Astrocyte of the cerebellum (primary cell): ENCODE measurements around the gene CPM.

Experiments
- DNase-seq: peaks from one replicate; pipeline ENCODE4 v3.0.0-alpha.2; 2011; ENCODE audit warnings: low read depth
- H3K4me3 ChIP-seq: 2 replicates; pipeline ENCODE4 v1.5.1; 2011; ENCODE audit warnings: mild to moderate bottlenecking, low read depth, low read length, moderate library complexity
- CTCF ChIP-seq: IDR thresholded peaks from 2 replicates; pipeline ENCODE4 v1.5.1; 2012; ENCODE audit warnings: low read length, low read depth, moderate library complexity, mild to moderate bottlenecking; ENCODE audit errors: missing control alignments
- in situ Hi-C: cut with HindIII; loops from 2 replicates; pipeline ENCODE4 v1.10.0; 2017; ENCODE audit warnings: low sequenced_read_pairs

CPM gene

GRCh38 chr12:68913682-68914081 lies 19.3 kb downstream of the CPM start:
- no peak overlapping the region for H3K4me3 ChIP-seq
- in situ Hi-C loops = no loop called here
- TF ChIP-seq CTCF = no peak
- DNase-seq = no peak

- DNase-seq = no peak
- no peak overlapping the region for H3K4me3 ChIP-seq
- in situ Hi-C loops = no loop called here
- TF ChIP-seq CTCF = no peak
Observed at GRCh38 chr12:68912916-68913315, 20.1 kb downstream of the CPM start.

GRCh38 chr12:68911197-68911718 lies 21.7 kb downstream of the CPM start:
- DNase-seq = no peak
- no peak overlapping the region for H3K4me3 ChIP-seq
- in situ Hi-C loops = no loop called here
- no peak for TF ChIP-seq CTCF

- in situ Hi-C loops = no loop called here
- H3K4me3 ChIP-seq = no peak overlapping the region
- TF ChIP-seq CTCF = no peak
- DNase-seq = no peak
Observed at GRCh38 chr12:68910128-68910527, 22.8 kb downstream of the CPM start.

GRCh38 chr12:68908076-68908475 lies 24.9 kb downstream of the CPM start:
- TF ChIP-seq CTCF = no peak
- DNase-seq = no peak
- in situ Hi-C loops = no loop called here
- no peak overlapping the region for H3K4me3 ChIP-seq

- no peak overlapping the region for H3K4me3 ChIP-seq
- in situ Hi-C loops = no loop called here
- no peak for DNase-seq
- no peak for TF ChIP-seq CTCF
Observed at GRCh38 chr12:68905733-68906132, 27.2 kb downstream of the CPM start.
